AG09309 (cell line): ENCODE measurements around the gene IRAK1.
"Not testable (repeated sequence)": the region's sequence is repeated elsewhere in the genome, so short reads cannot be mapped to it uniquely, and the experiment has no call there.

Source experiments
- DNase-seq: peaks from one replicate; pipeline ENCODE4 v3.0.0-alpha.2; 2010; ENCODE audit warnings: low read depth
- H3K4me3 ChIP-seq: 2 replicates; pipeline ENCODE4 v1.5.1; 2011; ENCODE audit warnings: mild to moderate bottlenecking, low read depth, low read length, moderate library complexity; ENCODE audit not compliant: control insufficient read depth
- CTCF ChIP-seq: IDR thresholded peaks from 2 replicates; pipeline ENCODE4 v1.5.1; 2011; ENCODE audit warnings: mild to moderate bottlenecking, low read depth, low read length, inconsistent platforms; ENCODE audit not compliant: insufficient read depth, control insufficient read depth; ENCODE audit errors: missing control alignments

Gene IRAK1

DNA sequence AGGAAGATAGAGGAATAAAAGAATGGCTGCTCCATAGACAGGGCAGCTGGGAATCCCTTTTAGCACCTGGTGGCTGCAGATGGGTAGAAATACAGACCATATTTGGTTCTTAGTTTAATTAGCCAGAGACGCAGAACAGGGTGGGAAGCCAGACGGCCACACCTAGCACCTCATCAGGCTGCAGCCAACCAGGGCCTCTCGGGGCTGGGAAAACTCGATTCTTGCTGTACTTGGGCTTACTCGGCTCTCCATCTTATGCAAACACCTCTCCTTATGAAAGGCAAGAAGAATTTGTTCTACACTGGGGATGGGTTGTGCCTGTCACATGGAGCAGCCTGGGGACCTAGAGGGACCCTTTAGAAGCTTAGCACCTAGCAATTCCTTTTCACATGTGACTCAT lies 19.7 kb downstream of the IRAK1 start:
- TF ChIP-seq CTCF = no peak

GRCh38 chrX:153999359-154000037 lies 20.2 kb downstream of the IRAK1 start:
- H3K4me3 ChIP-seq = no peak overlapping the region
- DNase-seq = no peak

More for the DNA sequence above, 19.7 kb downstream of the IRAK1 start:
- H3K4me3 ChIP-seq = no peak overlapping the region
- no peak for DNase-seq

GRCh38 chrX:153995504-153995903 lies 24.2 kb downstream of the IRAK1 start:
- TF ChIP-seq CTCF = no peak
- DNase-seq = no peak
- no peak overlapping the region for H3K4me3 ChIP-seq

More at GRCh38 chrX:153999359-154000037, 20.2 kb downstream of the IRAK1 start:
- TF ChIP-seq CTCF = no peak

GRCh38 chrX:153994398-153994797 lies 25.3 kb downstream of the IRAK1 start:
- not testable (repeated sequence) for DNase-seq, H3K4me3 ChIP-seq

- no peak for TF ChIP-seq CTCF
- no peak overlapping the region for H3K4me3 ChIP-seq
- DNase-seq = no peak
These were observed 25.7 kb downstream of the IRAK1 start for GRCh38 chrX:153993978-153994377.

DNA sequence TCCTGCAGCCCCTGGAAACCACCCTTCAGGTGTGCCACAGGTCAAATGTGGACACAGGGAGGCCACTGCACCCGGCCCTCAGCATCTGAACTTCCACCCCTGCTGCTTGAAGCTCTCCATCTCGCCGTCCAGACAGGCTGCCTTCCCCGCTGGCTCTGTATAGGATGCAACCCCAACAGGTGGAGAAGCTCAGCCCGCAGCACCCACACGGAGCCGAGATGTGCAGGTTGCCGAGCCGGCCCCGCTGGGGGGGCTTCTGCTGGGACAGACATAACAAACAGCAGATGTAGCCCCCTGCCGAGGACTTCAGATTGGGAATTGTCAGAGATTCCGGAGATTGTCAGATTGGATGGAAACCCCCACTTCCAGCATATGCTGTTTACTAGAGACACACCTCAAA lies 26.6 kb downstream of the IRAK1 start:
- no peak for TF ChIP-seq CTCF
- DNase-seq = no peak

DNA sequence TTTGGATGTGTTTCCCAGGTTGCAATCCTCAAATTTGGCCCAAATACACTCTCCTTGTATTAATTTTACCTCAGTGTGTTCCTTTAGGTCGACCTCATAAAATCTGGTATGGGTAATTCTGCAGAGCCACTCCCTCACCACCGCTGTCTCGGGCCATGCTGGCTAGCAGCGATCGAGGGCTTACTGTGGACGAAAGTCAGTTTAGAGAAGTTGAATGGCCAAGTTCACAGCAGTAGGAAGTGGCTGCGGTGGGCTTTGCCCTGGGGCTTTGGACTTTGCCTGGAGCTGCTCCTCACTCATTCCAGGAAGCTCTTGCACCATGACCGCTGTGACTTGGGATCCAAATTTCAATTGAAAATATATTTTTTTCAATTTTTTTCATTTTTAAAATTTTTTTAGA lies 27.5 kb downstream of the IRAK1 start:
- no peak for DNase-seq
- TF ChIP-seq CTCF = no peak
- H3K4me3 ChIP-seq = no peak overlapping the region

More for the DNA sequence above, 26.6 kb downstream of the IRAK1 start:
- H3K4me3 ChIP-seq = no peak overlapping the region
